ENCODE results near the gene POLR1D. TPM values are rescaled to one million over a fixed set of nuclear protein-coding genes. Genes with fewer than 3 reads are reported as not detected.

The POLR1D gene
- total and polyA plus RNA-seq, 7 experiments from 2014 or later: 111 to 176 (median 136) TPM

DNA sequence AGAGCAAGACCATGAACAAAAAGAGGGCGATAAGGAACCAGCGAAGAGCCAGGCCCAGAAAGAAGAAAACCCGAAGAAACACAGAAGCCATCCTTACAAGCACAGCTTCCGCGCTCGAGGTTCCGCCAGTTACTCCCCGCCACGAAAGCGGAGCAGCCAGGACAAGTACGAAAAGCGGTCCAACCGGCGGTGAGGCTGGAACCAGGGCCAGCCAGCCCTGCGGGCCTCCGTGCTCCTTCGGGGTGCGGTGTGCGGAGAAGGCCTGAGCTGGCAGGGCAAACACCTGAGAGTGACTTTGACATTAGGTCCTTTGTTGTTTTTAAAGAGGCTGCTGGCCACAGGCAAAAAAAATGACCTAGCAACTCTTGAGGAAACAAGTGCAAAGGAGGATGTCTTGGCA, 44.1 kb downstream of the POLR1D start:
- Mint-ChIP-seq H3K36me3 (peaks cover under 1 to 6% (median 4%) of the 10 kb centered on the region in 5 donors), H3K4me3 (no peak overlapping the region), H3K27ac (peak overlapping the region in 3 of 9 donors; percentile 28 to 40 (median 37)), H3K27me3 (no peaks in the 10 kb centered on the region), H3K9me3 (no peaks in the 10 kb centered on the region), H3K4me1 (peaks cover 0 to 8% (median 5%) of the 10 kb centered on the region in 7 donors)
- CTCF ChIA-PET: interaction anchor here (0.7 kb wide), 1 partner anchor 686 kb away, joined by 3 read pairs; no protein-coding TSS in a partner anchor
- H3K27ac ChIP-seq (ENCODE audit: low read depth, low read length): no peak overlapping the region
- ATAC-seq (no peak), DNase-seq (no peak)
- no peaks in the 10 kb centered on the region for H3K9me3 ChIP-seq (ENCODE audit: control insufficient read depth in 2 of 3, low read length in 3 of 3)
- intact Hi-C loops (cut with micrococcal nuclease): no loop called here
- no peaks in the 10 kb centered on the region for H3K4me1 ChIP-seq (ENCODE audit: control insufficient read depth in 2 of 2, insufficient read depth in 2 of 2, low read length in 2 of 2)
- H3K4me3 ChIP-seq (ENCODE audit: low read length): no peak overlapping the region
- H3K36me3 ChIP-seq (ENCODE audit: control insufficient read depth in 2 of 3, insufficient read depth in 3 of 3, low read length in 3 of 3): no peaks in the 10 kb centered on the region
- no peaks in the 10 kb centered on the region for H3K27me3 ChIP-seq (ENCODE audit: control insufficient read depth in 2 of 2, insufficient read depth in 2 of 2, low read length in 2 of 2)
- POLR2A ChIA-PET: no interaction called here

DNA sequence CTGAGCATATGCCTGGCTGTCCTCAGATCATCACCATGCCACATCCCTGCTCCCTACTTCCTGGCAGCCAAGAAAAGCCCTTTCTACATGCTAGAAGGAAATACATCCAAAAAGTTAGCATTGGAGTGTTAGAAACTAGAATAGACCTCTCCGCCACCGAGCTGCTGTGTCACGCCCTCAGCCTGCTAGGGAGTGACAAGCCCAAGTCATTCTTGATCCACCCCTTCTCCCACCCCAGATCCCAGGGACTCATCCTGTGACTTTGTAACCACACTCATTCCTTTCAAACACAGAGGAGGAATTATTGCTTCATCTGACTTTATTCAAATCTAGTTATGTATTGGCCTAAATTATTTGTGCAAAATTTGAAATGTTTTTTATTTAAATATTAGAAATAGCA, 45.3 kb downstream of the POLR1D start:
- H3K36me3 ChIP-seq (ENCODE audit: control insufficient read depth in 2 of 3, insufficient read depth in 3 of 3, low read length in 3 of 3): no peaks in the 10 kb centered on the region
- Mint-ChIP-seq H3K9me3 (peaks cover 0 to under 1% (median 0%) of the 10 kb centered on the region in 11 donors), H3K36me3 (peaks cover 0 to 6% (median 4%) of the 10 kb centered on the region in 5 donors), H3K27ac (peak overlapping the region in 3 of 9 donors; percentile 18 to 34 (median 20)), H3K27me3 (no peaks in the 10 kb centered on the region), H3K4me1 (peaks cover 0 to 6% (median 0%) of the 10 kb centered on the region in 7 donors), H3K4me3 (no peak overlapping the region)
- intact Hi-C loops (cut with micrococcal nuclease): no loop called here
- no peaks in the 10 kb centered on the region for H3K9me3 ChIP-seq (ENCODE audit: control insufficient read depth in 2 of 3, low read length in 3 of 3)
- no peak overlapping the region for H3K27ac ChIP-seq (ENCODE audit: low read depth, low read length)
- no peak for DNase-seq
- no peak overlapping the region for H3K4me3 ChIP-seq (ENCODE audit: low read length)
- ChIA-PET CTCF (no interaction called here), POLR2A (no interaction called here)
- H3K27me3 ChIP-seq (ENCODE audit: control insufficient read depth in 2 of 2, insufficient read depth in 2 of 2, low read length in 2 of 2): no peaks in the 10 kb centered on the region
- H3K4me1 ChIP-seq (ENCODE audit: control insufficient read depth in 2 of 2, insufficient read depth in 2 of 2, low read length in 2 of 2): no peaks in the 10 kb centered on the region
- no peak for ATAC-seq

DNA sequence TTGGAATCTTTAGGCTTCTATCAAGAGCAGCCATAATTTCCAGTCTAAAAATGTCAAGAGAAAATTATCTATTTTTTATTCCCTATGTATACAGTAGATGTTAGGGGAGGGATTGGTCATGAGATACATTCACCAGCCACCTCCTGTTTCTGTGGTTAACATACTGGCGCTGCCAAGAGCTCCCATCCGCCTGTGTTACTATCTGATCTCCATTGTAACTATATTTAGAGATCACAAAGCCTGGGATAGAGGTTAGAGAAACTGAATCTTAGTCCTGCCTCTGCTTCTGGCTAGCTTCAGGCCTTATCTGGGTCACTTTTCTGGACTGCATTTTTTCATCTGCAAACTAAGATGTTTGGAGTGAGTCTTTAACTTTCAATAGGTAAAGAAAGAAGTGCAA, 46.3 kb downstream of the POLR1D start:
- Histone ChIP-seq H3K9me3 (ENCODE audit: control insufficient read depth in 2 of 3, low read length in 3 of 3) (no peaks in the 10 kb centered on the region), H3K36me3 (ENCODE audit: control insufficient read depth in 2 of 3, insufficient read depth in 3 of 3, low read length in 3 of 3) (no peaks in the 10 kb centered on the region), H3K4me1 (ENCODE audit: control insufficient read depth in 2 of 2, insufficient read depth in 2 of 2, low read length in 2 of 2) (no peaks in the 10 kb centered on the region), H3K4me3 (ENCODE audit: low read length) (no peak overlapping the region), H3K27ac (ENCODE audit: low read depth, low read length) (no peak overlapping the region), H3K27me3 (ENCODE audit: control insufficient read depth in 2 of 2, insufficient read depth in 2 of 2, low read length in 2 of 2) (no peaks in the 10 kb centered on the region)
- Mint-ChIP-seq H3K4me1 (peaks cover 0 to 6% (median 0%) of the 10 kb centered on the region in 7 donors), H3K27me3 (no peaks in the 10 kb centered on the region), H3K9me3 (peaks cover 0 to 7% (median 0%) of the 10 kb centered on the region in 11 donors), H3K36me3 (peaks cover 0 to 8% (median 5%) of the 10 kb centered on the region in 5 donors), H3K27ac (no peak overlapping the region), H3K4me3 (no peak overlapping the region)
- intact Hi-C loops (cut with micrococcal nuclease): no loop called here
- ATAC-seq (no peak), DNase-seq (no peak)
- CTCF ChIA-PET: interaction anchor here (0.5 kb wide), 1 partner anchor 739 kb away, joined by 5 read pairs; no protein-coding TSS in a partner anchor
- POLR2A ChIA-PET: no interaction called here

- Mint-ChIP-seq H3K4me1 (peaks cover 0 to 3% (median 0%) of the 10 kb centered on the region in 7 donors), H3K4me3 (no peak overlapping the region), H3K27me3 (no peaks in the 10 kb centered on the region), H3K9me3 (peaks cover 0 to 10% (median 0%) of the 10 kb centered on the region in 11 donors), H3K27ac (no peak overlapping the region), H3K36me3 (peaks cover 0 to 6% (median 0%) of the 10 kb centered on the region in 5 donors)
- no peaks in the 10 kb centered on the region for H3K9me3 ChIP-seq (ENCODE audit: control insufficient read depth in 2 of 3, low read length in 3 of 3)
- intact Hi-C loops (cut with micrococcal nuclease): no loop called here
- H3K36me3 ChIP-seq (ENCODE audit: control insufficient read depth in 2 of 3, insufficient read depth in 3 of 3, low read length in 3 of 3): no peaks in the 10 kb centered on the region
- DNase-seq: no peak
- no peak overlapping the region for H3K27ac ChIP-seq (ENCODE audit: low read depth, low read length)
- ChIA-PET CTCF (no interaction called here), POLR2A (no interaction called here)
- no peaks in the 10 kb centered on the region for H3K4me1 ChIP-seq (ENCODE audit: control insufficient read depth in 2 of 2, insufficient read depth in 2 of 2, low read length in 2 of 2)
- ATAC-seq: no peak
- H3K27me3 ChIP-seq (ENCODE audit: control insufficient read depth in 2 of 2, insufficient read depth in 2 of 2, low read length in 2 of 2): no peaks in the 10 kb centered on the region
- no peak overlapping the region for H3K4me3 ChIP-seq (ENCODE audit: low read length)
Observed at GRCh38 chr13:27670861-27671260, 49.2 kb downstream of the POLR1D start.

DNA sequence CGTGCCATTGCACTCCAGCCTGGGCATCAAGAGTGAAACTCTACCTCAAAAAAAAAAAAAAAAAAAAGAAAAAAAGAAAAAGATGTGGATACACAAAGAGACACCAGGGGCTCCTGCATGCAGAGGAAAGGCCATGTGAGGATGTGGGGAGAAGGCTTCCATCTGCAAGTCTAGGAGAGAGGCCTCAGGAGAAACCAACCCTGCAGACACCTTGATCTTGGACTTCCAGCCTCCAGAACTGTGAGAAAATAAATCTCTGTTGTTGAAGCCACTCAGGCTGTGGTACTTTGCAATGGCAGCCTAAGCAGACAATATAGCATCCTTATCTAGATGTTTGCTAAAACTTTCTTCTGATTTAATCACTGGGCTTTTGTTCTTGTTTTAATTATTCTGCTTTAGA, 50.3 kb downstream of the POLR1D start:
- CTCF ChIA-PET: no interaction called here
- DNase-seq (no peak), ATAC-seq (no peak)
- Mint-ChIP-seq H3K4me3 (no peak overlapping the region), H3K9me3 (peaks cover 0 to 10% (median 0%) of the 10 kb centered on the region in 11 donors), H3K27me3 (no peaks in the 10 kb centered on the region), H3K4me1 (peaks cover 0 to 3% (median 0%) of the 10 kb centered on the region in 7 donors), H3K27ac (no peak overlapping the region), H3K36me3 (peaks cover 0 to 5% (median 0%) of the 10 kb centered on the region in 5 donors)
- no peak overlapping the region for H3K4me3 ChIP-seq (ENCODE audit: low read length)
- no peaks in the 10 kb centered on the region for H3K27me3 ChIP-seq (ENCODE audit: control insufficient read depth in 2 of 2, insufficient read depth in 2 of 2, low read length in 2 of 2)
- no peaks in the 10 kb centered on the region for H3K36me3 ChIP-seq (ENCODE audit: control insufficient read depth in 2 of 3, insufficient read depth in 3 of 3, low read length in 3 of 3)
- intact Hi-C loops (cut with micrococcal nuclease): no loop called here
- POLR2A ChIA-PET: no interaction called here
- no peaks in the 10 kb centered on the region for H3K4me1 ChIP-seq (ENCODE audit: control insufficient read depth in 2 of 2, insufficient read depth in 2 of 2, low read length in 2 of 2)
- H3K27ac ChIP-seq (ENCODE audit: low read depth, low read length): no peak overlapping the region
- no peaks in the 10 kb centered on the region for H3K9me3 ChIP-seq (ENCODE audit: control insufficient read depth in 2 of 3, low read length in 3 of 3)

Other genes starting within 250 kb of the POLR1D start
- 100 to 1,000 TPM; 123 to 254 (median 206) TPM for gene GTF3A, start 197.3 kb upstream of the POLR1D start, total RNA-seq
- gene GTF3A, start 197.3 kb upstream of the POLR1D start, polyA plus RNA-seq: 100 to 1,000 TPM; 331 to 489 TPM
- gene MTIF3, start 171.3 kb upstream of the POLR1D start, total RNA-seq: 10 to 100 TPM; 28.4 to 89.6 (median 51.3) TPM
- 100 to 1,000 TPM in 1 of 2 donors, 10 to 100 TPM in 1; 74.9 to 105 TPM for gene MTIF3, start 171.3 kb upstream of the POLR1D start, polyA plus RNA-seq
- gene LNX2, start 1.4 kb upstream of the POLR1D start, total RNA-seq: 10 to 100 TPM in 2 of 5 experiments, 1 to 10 TPM in 3; 3.2 to 10.7 (median 7.1) TPM
- 1 to 10 TPM; 3.2 to 4.2 TPM for gene LNX2, start 1.4 kb upstream of the POLR1D start, polyA plus RNA-seq
- gene GSX1, start 170.6 kb downstream of the POLR1D start, total RNA-seq: not detected
- not detected for gene GSX1, start 170.6 kb downstream of the POLR1D start, polyA plus RNA-seq